ENCODE data around the gene MT2A. TPM values are rescaled to one million over a fixed set of nuclear protein-coding genes. Genes with fewer than 3 reads are reported as not detected.

The MT2A gene
- total and polyA plus RNA-seq, 2 of the 13 experiments (the other 11 are each of a cell fraction or from before 2014, with no cell fraction given), result 135 to 371 TPM

DNA sequence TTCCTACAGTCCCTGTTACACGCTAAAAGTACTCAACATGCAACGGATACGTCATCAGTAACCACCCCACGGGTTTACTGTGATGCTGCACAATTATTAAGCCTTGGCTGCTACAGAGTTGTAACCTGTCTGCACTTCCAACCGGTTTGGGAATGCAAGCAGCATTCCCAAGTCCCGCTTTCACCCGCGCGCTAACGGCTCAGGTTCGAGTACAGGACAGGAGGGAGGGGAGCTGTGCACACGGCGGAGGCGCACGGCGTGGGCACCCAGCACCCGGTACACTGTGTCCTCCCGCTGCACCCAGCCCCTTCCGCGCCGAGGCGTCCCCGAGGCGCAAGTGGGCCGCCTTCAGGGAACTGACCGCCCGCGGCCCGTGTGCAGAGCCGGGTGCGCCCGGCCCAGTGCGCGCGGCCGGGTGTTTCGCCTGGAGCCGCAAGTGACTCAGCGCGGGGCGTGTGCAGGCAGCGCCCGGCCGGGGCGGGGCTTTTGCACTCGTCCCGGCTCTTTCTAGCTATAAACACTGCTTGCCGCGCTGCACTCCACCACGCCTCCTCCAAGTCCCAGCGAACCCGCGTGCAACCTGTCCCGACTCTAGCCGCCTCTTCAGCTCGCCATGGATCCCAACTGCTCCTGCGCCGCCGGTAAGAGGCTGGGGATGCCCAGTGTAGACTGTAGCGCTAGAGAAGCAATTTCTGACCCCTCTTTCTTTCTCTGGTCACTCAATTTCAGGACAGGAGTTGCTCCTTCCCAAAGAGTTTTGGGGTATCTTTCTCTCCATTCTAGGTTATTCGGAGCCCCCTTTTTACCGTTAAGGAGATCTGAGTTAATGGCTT is at the start of gene MT2A (continued):
- no peak for TF ChIP-seq KAT2B (IDR thresholded peaks at IDR 0.05; ENCODE audit: borderline replicate concordance, low read depth, low read length)
- TF ChIP-seq SMARCC2 (IDR thresholded peaks at IDR 0.05), result no peak
- no peak for TF ChIP-seq ZNF260 (CRISPR knock-in tag; IDR thresholded peaks at IDR 0.05; ENCODE audit: borderline replicate concordance, low read depth)
- TF ChIP-seq, protein P1, sequence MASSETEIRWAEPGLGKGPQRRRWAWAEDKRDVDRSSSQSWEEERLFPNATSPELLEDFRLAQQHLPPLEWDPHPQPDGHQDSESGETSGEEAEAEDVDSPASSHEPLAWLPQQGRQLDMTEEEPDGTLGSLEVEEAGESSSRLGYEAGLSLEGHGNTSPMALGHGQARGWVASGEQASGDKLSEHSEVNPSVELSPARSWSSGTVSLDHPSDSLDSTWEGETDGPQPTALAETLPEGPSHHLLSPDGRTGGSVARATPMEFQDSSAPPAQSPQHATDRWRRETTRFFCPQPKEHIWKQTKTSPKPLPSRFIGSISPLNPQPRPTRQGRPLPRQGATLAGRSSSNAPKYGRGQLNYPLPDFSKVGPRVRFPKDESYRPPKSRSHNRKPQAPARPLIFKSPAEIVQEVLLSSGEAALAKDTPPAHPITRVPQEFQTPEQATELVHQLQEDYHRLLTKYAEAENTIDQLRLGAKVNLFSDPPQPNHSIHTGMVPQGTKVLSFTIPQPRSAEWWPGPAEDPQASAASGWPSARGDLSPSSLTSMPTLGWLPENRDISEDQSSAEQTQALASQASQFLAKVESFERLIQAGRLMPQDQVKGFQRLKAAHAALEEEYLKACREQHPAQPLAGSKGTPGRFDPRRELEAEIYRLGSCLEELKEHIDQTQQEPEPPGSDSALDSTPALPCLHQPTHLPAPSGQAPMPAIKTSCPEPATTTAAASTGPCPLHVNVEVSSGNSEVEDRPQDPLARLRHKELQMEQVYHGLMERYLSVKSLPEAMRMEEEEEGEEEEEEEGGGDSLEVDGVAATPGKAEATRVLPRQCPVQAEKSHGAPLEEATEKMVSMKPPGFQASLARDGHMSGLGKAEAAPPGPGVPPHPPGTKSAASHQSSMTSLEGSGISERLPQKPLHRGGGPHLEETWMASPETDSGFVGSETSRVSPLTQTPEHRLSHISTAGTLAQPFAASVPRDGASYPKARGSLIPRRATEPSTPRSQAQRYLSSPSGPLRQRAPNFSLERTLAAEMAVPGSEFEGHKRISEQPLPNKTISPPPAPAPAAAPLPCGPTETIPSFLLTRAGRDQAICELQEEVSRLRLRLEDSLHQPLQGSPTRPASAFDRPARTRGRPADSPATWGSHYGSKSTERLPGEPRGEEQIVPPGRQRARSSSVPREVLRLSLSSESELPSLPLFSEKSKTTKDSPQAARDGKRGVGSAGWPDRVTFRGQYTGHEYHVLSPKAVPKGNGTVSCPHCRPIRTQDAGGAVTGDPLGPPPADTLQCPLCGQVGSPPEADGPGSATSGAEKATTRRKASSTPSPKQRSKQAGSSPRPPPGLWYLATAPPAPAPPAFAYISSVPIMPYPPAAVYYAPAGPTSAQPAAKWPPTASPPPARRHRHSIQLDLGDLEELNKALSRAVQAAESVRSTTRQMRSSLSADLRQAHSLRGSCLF (CRISPR knock-in tag; IDR thresholded peaks at IDR 0.05; ENCODE audit: borderline replicate concordance), result no peak
- peak; percentile 94 for TF ChIP-seq FOSL2 (CRISPR knock-in tag; IDR thresholded peaks at IDR 0.05)
- TF ChIP-seq, protein P2, sequence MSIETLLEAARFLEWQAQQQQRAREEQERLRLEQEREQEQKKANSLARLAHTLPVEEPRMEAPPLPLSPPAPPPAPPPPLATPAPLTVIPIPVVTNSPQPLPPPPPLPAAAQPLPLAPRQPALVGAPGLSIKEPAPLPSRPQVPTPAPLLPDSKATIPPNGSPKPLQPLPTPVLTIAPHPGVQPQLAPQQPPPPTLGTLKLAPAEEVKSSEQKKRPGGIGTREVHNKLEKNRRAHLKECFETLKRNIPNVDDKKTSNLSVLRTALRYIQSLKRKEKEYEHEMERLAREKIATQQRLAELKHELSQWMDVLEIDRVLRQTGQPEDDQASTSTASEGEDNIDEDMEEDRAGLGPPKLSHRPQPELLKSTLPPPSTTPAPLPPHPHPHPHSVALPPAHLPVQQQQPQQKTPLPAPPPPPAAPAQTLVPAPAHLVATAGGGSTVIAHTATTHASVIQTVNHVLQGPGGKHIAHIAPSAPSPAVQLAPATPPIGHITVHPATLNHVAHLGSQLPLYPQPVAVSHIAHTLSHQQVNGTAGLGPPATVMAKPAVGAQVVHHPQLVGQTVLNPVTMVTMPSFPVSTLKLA (IDR thresholded peaks at IDR 0.05), result peak; percentile 82
- TF ChIP-seq, protein P3, sequence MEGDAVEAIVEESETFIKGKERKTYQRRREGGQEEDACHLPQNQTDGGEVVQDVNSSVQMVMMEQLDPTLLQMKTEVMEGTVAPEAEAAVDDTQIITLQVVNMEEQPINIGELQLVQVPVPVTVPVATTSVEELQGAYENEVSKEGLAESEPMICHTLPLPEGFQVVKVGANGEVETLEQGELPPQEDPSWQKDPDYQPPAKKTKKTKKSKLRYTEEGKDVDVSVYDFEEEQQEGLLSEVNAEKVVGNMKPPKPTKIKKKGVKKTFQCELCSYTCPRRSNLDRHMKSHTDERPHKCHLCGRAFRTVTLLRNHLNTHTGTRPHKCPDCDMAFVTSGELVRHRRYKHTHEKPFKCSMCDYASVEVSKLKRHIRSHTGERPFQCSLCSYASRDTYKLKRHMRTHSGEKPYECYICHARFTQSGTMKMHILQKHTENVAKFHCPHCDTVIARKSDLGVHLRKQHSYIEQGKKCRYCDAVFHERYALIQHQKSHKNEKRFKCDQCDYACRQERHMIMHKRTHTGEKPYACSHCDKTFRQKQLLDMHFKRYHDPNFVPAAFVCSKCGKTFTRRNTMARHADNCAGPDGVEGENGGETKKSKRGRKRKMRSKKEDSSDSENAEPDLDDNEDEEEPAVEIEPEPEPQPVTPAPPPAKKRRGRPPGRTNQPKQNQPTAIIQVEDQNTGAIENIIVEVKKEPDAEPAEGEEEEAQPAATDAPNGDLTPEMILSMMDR (CRISPR knock-in tag; IDR thresholded peaks at IDR 0.05), result peak; percentile 23
- no peak for TF ChIP-seq NR2F2 (IDR thresholded peaks at IDR 0.05; ENCODE audit: borderline replicate concordance, low read depth)
- TF ChIP-seq ZNF121 (CRISPR knock-in tag; IDR thresholded peaks at IDR 0.05), result peak; percentile 75
- no peak; the same call in none of the 2 replicates for TF ChIP-seq STAG1 (CRISPR knock-in tag; IDR thresholded peaks at IDR 0.05)
- peak; percentile 52; the same call in 1 of the 2 replicates for TF ChIP-seq KLF13 (CRISPR knock-in tag; IDR thresholded peaks at IDR 0.05)
- TF ChIP-seq, protein P4, sequence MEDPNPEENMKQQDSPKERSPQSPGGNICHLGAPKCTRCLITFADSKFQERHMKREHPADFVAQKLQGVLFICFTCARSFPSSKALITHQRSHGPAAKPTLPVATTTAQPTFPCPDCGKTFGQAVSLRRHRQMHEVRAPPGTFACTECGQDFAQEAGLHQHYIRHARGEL (CRISPR knock-in tag; IDR thresholded peaks at IDR 0.05), result no peak
- TF ChIP-seq, protein P5, sequence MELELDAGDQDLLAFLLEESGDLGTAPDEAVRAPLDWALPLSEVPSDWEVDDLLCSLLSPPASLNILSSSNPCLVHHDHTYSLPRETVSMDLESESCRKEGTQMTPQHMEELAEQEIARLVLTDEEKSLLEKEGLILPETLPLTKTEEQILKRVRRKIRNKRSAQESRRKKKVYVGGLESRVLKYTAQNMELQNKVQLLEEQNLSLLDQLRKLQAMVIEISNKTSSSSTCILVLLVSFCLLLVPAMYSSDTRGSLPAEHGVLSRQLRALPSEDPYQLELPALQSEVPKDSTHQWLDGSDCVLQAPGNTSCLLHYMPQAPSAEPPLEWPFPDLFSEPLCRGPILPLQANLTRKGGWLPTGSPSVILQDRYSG (CRISPR knock-in tag; IDR thresholded peaks at IDR 0.05), result peak; percentile 82
- peak; percentile 70; the same call in 1 of the 2 replicates for TF ChIP-seq ZNF180 (CRISPR knock-in tag; IDR thresholded peaks at IDR 0.05; ENCODE audit: borderline replicate concordance, low read depth)
- TF ChIP-seq ZNF619 (CRISPR knock-in tag; IDR thresholded peaks at IDR 0.05), result 0 out of 2 replicates have a peak, but pooled peaks have one; percentile 20
- TF ChIP-seq ZSCAN21 (CRISPR knock-in tag; IDR thresholded peaks at IDR 0.05; ENCODE audit: borderline replicate concordance), result peak; percentile 69; the same call in 1 of the 2 replicates
- TF ChIP-seq MXD4 (CRISPR knock-in tag; IDR thresholded peaks at IDR 0.05), result peak; percentile 88
- TF ChIP-seq KAT8 (CRISPR knock-in tag; IDR thresholded peaks at IDR 0.05), result peak; percentile 69; the same call in 1 of the 2 replicates
